ENCODE data around the gene SLF2. TPM values are rescaled to one million over a fixed set of nuclear protein-coding genes. Genes with fewer than 3 reads are reported as not detected.
A peak's percentile ranks its signal among the peaks of the same experiment; 100 is the strongest.

Gene SLF2
- total and polyA plus RNA-seq, 8 donors: 2.3 to 49.9 (median 14.4) TPM

- Histone ChIP-seq H3K27ac (no peak overlapping the region), H3K36me3 (no peaks in the 10 kb centered on the region), H3K9me3 (no peaks in the 10 kb centered on the region), H3K27me3 (no peaks in the 10 kb centered on the region), H3K4me1 (peaks cover 6 to 10% (median 8%) of the 10 kb centered on the region in 4 donors), H3K4me3 (no peak overlapping the region)
- intact Hi-C loops (cut with DNase I; ENCODE audit: low total_unique reads): no loop called here
- TF ChIP-seq EP300 (IDR thresholded peaks at IDR 0.05) (no peak), CTCF (IDR thresholded peaks at IDR 0.05) (no peak), POLR2AphosphoS5 (IDR thresholded peaks at IDR 0.05) (no peak), POLR2A (IDR thresholded peaks at IDR 0.05) (no peak)
- DNase-seq: no peak
- 65 to 80% (median 76%) methylated on average over 4 of the region's 4 CpGs for WGBS, 5 donors
Observed at GRCh38 chr10:100907773-100908363, 4.9 kb upstream of the SLF2 start.

GRCh38 chr10:100908378-100908777, 4.4 kb upstream of the SLF2 start:
- intact Hi-C loops (cut with DNase I; ENCODE audit: low total_unique reads): no loop called here
- peaks cover 6 to 10% (median 8%) of the 10 kb centered on the region in 4 donors for H3K4me1 ChIP-seq
- no peaks in the 10 kb centered on the region for H3K27me3 ChIP-seq
- 89 to 92% (median 90%) methylated on average over 8 of the region's 8 CpGs for WGBS, 5 donors
- no peak for DNase-seq
- no peaks in the 10 kb centered on the region for H3K9me3 ChIP-seq
- H3K4me3 ChIP-seq: no peak overlapping the region
- TF ChIP-seq CTCF (IDR thresholded peaks at IDR 0.05) (no peak), POLR2A (IDR thresholded peaks at IDR 0.05) (no peak), EP300 (IDR thresholded peaks at IDR 0.05) (no peak), POLR2AphosphoS5 (IDR thresholded peaks at IDR 0.05) (no peak)
- no peaks in the 10 kb centered on the region for H3K36me3 ChIP-seq
- no peak overlapping the region for H3K27ac ChIP-seq

GRCh38 chr10:100909501-100910263, 3.1 kb upstream of the SLF2 start:
- Histone ChIP-seq H3K4me1 (peaks cover 17 to 23% (median 21%) of the 10 kb centered on the region in 4 donors), H3K4me3 (no peak overlapping the region), H3K27ac (no peak overlapping the region), H3K9me3 (no peaks in the 10 kb centered on the region), H3K36me3 (no peaks in the 10 kb centered on the region), H3K27me3 (no peaks in the 10 kb centered on the region)
- TF ChIP-seq POLR2AphosphoS5 (IDR thresholded peaks at IDR 0.05): no peak
- TF ChIP-seq CTCF (IDR thresholded peaks at IDR 0.05): no peak
- TF ChIP-seq POLR2A (IDR thresholded peaks at IDR 0.05): no peak
- TF ChIP-seq EP300 (IDR thresholded peaks at IDR 0.05): no peak
- intact Hi-C loops (cut with DNase I; ENCODE audit: low total_unique reads): no loop called here
- peak in 1 of 2 donors; percentile 32 for DNase-seq
- 33 to 41% (median 39%) methylated on average over 6 of the region's 6 CpGs for WGBS, 5 donors

GRCh38 chr10:100911472-100911871, 1.3 kb upstream of the SLF2 start:
- intact Hi-C loops (cut with DNase I; ENCODE audit: low total_unique reads): no loop called here
- Histone ChIP-seq H3K4me1 (peaks cover 20 to 35% (median 30%) of the 10 kb centered on the region in 4 donors), H3K4me3 (no peak overlapping the region), H3K27ac (peak overlapping the region in 2 of 5 donors; percentile 95 to 97), H3K27me3 (no peaks in the 10 kb centered on the region), H3K9me3 (no peaks in the 10 kb centered on the region), H3K36me3 (peaks cover 2 to 8% (median 2%) of the 10 kb centered on the region in 4 donors)
- 80 to 86% (median 84%) methylated on average over 4 of the region's 4 CpGs for WGBS, 5 donors
- DNase-seq: no peak
- TF ChIP-seq POLR2A (IDR thresholded peaks at IDR 0.05) (no peak), CTCF (IDR thresholded peaks at IDR 0.05) (no peak), POLR2AphosphoS5 (IDR thresholded peaks at IDR 0.05) (no peak), EP300 (IDR thresholded peaks at IDR 0.05) (no peak)

Data from stomach (tissue), 9 donors.